SJCRH30 (cell line): ENCODE measurements around the gene TMEM248. TPM values are rescaled to one million over a fixed set of nuclear protein-coding genes. Genes with fewer than 3 reads are reported as not detected.
"Not testable (repeated sequence)": the region's sequence is repeated elsewhere in the genome, so short reads cannot be mapped to it uniquely, and the experiment has no call there.

ENCODE experiments used
- DNase-seq, 2 experiments: peaks; one replicate each; pipeline ENCODE4 v3.0.0-alpha.2; 2015 to 2020
- H3K27ac ChIP-seq: fragments of 250-450 bp; sonication (Bioruptor Pico); 2 replicates; pipeline ENCODE4 v1.5.1; 2020; ENCODE audit warnings: mild to moderate bottlenecking, moderate library complexity
- H3K27me3 ChIP-seq: fragments of 250-450 bp; sonication (Bioruptor Pico); 2 replicates; pipeline ENCODE4 v1.5.1; 2020; ENCODE audit warnings: mild to moderate bottlenecking, moderate library complexity
- H3K36me3 ChIP-seq: fragments of 250-450 bp; sonication (Bioruptor Pico); 2 replicates; pipeline ENCODE4 v1.5.1; 2020; ENCODE audit warnings: mild to moderate bottlenecking, moderate library complexity
- H3K4me1 ChIP-seq: fragments of 250-450 bp; sonication (Bioruptor Pico); 2 replicates; pipeline ENCODE4 v1.5.1; 2020; ENCODE audit warnings: mild to moderate bottlenecking, moderate library complexity
- H3K4me3 ChIP-seq: fragments of 250-450 bp; sonication (Bioruptor Pico); 2 replicates; pipeline ENCODE4 v1.5.1; 2020; ENCODE audit warnings: mild to moderate bottlenecking, moderate library complexity
- H3K9me3 ChIP-seq: fragments of 250-450 bp; sonication (Bioruptor Pico); replicated peaks from 2 replicates; pipeline ENCODE4 v1.5.1; 2020; ENCODE audit warnings: mild to moderate bottlenecking, moderate library complexity
- total RNA-seq: library from RNA; depleted of rRNA; stranded (reverse); fragments of >200 nt; shearing (Covaris generic); gene quantifications from 2 replicates; pipeline ENCODE4 v1.2.3, GENCODE V29; 2014; rRNA removed

TMEM248 gene, protein sequence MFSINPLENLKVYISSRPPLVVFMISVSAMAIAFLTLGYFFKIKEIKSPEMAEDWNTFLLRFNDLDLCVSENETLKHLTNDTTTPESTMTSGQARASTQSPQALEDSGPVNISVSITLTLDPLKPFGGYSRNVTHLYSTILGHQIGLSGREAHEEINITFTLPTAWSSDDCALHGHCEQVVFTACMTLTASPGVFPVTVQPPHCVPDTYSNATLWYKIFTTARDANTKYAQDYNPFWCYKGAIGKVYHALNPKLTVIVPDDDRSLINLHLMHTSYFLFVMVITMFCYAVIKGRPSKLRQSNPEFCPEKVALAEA
- 119 and 140 TPM in 2 replicates for total RNA-seq

- peak; percentile 91 to 92 for DNase-seq
- H3K27ac ChIP-seq = peak within 1 kb of the TSS; percentile 81
These were observed at the start of gene TMEM248 for GRCh38 chr7:66920769-66921395. Gene TMEM248, plus strand, starts transcription at chr7:66921225. Its CDS starts 20,641 bp downstream, at chr7:66941866.

DNA sequence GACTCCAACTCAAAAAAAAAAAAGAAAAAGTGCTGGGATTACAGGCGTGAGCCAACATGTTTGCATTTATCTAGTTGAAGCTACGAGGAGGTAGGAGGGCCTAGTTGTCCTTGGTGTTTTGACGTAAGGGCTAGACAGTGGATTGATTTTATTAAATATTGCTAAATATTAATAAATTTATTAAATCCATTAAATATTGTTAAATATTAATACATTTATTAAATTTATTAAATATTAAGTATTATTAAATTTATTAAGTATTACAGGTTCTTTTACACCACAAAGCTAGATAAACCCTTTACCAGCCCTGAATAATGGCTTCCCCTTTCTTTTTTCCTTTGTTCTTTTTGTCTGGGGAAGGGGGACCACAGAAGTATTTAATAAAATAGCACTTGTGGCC lies 47.5 kb upstream of the TMEM248 start:
- H3K27me3 ChIP-seq = no peaks in the 10 kb centered on the region
- H3K9me3 ChIP-seq = no peaks in the 10 kb centered on the region
- no peaks in the 10 kb centered on the region for H3K4me1 ChIP-seq
- peaks cover 1% of the 10 kb centered on the region; the same call in 1 of the 2 replicates for H3K36me3 ChIP-seq
- no peak for DNase-seq
- H3K27ac ChIP-seq = no peak overlapping the region
- no peak overlapping the region for H3K4me3 ChIP-seq

More at GRCh38 chr7:66920769-66921395, at the start of gene TMEM248:
- peaks cover 6% of the 10 kb centered on the region; the same call in 1 of the 2 replicates for H3K36me3 ChIP-seq
- H3K4me3 ChIP-seq = peak within 1 kb of the TSS; percentile 95
- H3K9me3 ChIP-seq = no peaks in the 10 kb centered on the region
- H3K27me3 ChIP-seq = no peaks in the 10 kb centered on the region
- H3K4me1 ChIP-seq = peaks cover 11% of the 10 kb centered on the region

GRCh38 chr7:66877577-66878300 lies 43.3 kb upstream of the TMEM248 start:
- Histone ChIP-seq H3K4me3 (no peak overlapping the region), H3K4me1 (no peaks in the 10 kb centered on the region), H3K36me3 (no peaks in the 10 kb centered on the region; the same call in 1 of the 2 replicates), H3K27me3 (no peaks in the 10 kb centered on the region), H3K9me3 (no peaks in the 10 kb centered on the region), H3K27ac (no peak overlapping the region)
- no peak for DNase-seq

DNA sequence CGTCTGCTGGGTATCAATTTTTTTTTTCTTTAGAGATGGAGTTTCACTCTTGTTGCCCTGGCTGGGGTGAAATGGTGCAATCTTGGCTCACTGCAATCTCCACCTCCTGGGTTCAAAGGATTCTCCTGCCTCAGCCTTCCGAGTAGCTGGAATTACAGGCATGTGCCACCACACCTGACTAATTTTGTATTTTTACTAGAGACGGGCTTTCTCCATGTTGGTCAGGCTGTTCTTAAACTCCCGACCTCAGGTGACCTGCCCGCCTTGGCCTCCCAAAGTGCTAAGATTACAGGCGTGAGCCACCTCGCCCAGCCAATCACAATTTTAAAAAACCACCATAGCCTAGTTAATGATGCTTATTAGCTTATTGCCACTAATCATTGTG lies 42.7 kb upstream of the TMEM248 start:
- not testable (repeated sequence) for H3K4me1 ChIP-seq, H3K27me3 ChIP-seq, H3K27ac ChIP-seq, H3K9me3 ChIP-seq, DNase-seq, H3K4me3 ChIP-seq, H3K36me3 ChIP-seq

DNA sequence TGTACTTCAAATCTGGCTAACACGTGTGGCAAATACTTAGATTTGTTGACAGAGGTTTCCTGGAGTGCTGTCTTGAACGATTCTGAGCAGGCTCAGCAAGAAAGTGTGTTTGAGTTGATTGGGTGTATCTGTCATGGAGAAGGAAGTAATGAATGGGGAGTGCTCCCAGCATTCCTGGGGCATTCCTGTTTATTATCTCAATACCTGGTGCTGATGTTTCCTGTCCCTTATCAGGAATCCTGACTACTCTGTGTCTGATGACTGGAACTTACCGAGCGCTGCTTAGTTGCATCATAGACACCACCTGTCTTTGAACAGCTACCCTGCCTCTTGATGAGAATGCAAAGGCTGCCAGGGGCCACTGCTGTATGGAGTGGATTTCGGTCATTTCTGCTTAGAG lies 41.0 kb upstream of the TMEM248 start:
- Histone ChIP-seq H3K4me1 (no peaks in the 10 kb centered on the region), H3K27me3 (no peaks in the 10 kb centered on the region), H3K4me3 (no peak overlapping the region), H3K27ac (no peak overlapping the region), H3K36me3 (no peaks in the 10 kb centered on the region; the same call in 1 of the 2 replicates), H3K9me3 (no peaks in the 10 kb centered on the region)
- DNase-seq = no peak

DNA sequence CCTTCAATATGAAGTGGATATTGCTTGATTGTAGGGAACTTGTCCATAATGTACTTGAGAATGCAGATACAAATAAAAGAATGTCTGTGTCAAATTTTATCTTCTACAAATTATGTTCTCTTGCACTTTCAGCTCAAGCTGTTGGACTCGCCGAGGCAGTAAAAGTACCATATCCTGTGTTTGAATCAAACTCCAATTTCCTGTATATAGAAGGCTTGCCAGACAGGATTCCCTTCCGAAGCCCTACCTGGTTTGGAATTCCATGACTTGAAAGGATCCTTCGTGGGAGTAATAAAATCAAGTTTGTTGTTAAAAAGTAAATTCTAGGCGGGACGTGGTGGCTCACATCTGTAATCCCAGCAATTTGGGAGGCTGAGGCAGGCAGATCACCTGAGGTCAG lies 40.4 kb upstream of the TMEM248 start:
- H3K4me1 ChIP-seq, DNase-seq, H3K36me3 ChIP-seq, H3K27ac ChIP-seq, H3K27me3 ChIP-seq, H3K4me3 ChIP-seq, H3K9me3 ChIP-seq: not testable (repeated sequence)

- Histone ChIP-seq H3K4me3 (no peak overlapping the region), H3K27ac (no peak overlapping the region), H3K4me1 (no peaks in the 10 kb centered on the region), H3K9me3 (no peaks in the 10 kb centered on the region), H3K36me3 (no peaks in the 10 kb centered on the region), H3K27me3 (no peaks in the 10 kb centered on the region)
- DNase-seq = no peak
These were observed 37.3 kb upstream of the TMEM248 start for GRCh38 chr7:66883716-66884115.

- not testable (repeated sequence) for H3K9me3 ChIP-seq, H3K4me1 ChIP-seq, H3K27me3 ChIP-seq, H3K4me3 ChIP-seq, H3K36me3 ChIP-seq, H3K27ac ChIP-seq, DNase-seq
These were observed 36.5 kb upstream of the TMEM248 start for GRCh38 chr7:66884556-66884955.

DNA sequence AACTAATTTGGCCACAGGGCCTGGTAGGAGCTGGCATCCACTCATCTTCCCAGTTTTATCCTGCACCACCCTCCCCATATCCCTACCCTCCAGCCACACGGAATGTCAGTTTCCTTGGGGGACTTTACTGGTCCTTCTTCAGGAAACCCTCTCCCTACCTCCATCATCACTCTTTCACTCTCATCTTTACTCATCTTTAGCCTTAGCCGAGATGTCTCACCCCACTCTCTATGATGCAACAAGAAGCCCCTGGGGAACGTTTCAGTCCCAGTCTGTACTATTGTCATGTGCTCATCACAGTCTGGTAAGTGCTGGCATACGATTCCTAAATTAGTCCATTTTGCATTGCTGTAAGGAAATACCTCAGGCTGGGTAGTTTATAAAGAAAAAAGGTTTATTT lies 34.9 kb upstream of the TMEM248 start:
- Histone ChIP-seq H3K27me3 (no peaks in the 10 kb centered on the region), H3K9me3 (no peaks in the 10 kb centered on the region), H3K4me3 (no peak overlapping the region), H3K27ac (no peak overlapping the region), H3K4me1 (no peaks in the 10 kb centered on the region), H3K36me3 (no peaks in the 10 kb centered on the region)
- DNase-seq = no peak

- not testable (repeated sequence) for H3K27ac ChIP-seq, H3K4me1 ChIP-seq, H3K27me3 ChIP-seq, DNase-seq, H3K36me3 ChIP-seq, H3K9me3 ChIP-seq, H3K4me3 ChIP-seq
These were observed 32.8 kb upstream of the TMEM248 start for GRCh38 chr7:66888223-66888622.

DNA sequence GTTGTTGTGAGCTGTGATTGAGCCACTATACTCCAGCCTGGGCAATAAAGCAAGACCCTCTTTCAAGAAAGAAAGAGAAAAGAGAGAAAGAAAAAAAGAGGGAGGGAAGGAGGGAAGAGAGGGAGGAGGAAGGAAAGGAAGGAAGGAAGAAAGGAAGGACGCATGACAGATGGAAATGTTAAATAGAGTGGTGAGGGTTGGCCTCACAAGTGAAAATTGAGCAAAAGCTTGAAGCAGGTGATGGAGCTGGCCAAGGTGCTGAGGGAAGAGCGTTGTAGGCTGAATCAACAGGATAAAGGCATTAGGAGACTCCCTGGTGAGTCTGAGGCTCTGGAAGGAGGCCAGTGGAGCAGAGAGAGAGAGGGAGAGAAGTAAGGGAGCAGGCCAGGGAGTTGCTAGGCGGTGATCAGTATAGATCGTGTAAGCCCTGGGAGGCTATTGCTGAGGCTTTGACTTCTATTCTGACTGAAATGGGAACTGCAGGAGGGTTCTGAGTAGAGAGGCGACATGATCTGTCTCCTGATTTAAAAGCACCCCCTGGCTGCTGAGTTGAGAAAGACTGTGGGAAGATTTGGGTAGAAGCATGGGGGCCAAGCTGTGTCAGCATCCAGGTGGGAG lies 26.5 kb upstream of the TMEM248 start:
- H3K4me3 ChIP-seq = no peak overlapping the region
- H3K9me3 ChIP-seq = no peaks in the 10 kb centered on the region
- DNase-seq = peak; percentile 29 to 46
- H3K4me1 ChIP-seq = no peaks in the 10 kb centered on the region
- no peaks in the 10 kb centered on the region for H3K27me3 ChIP-seq
- 0 out of 2 replicates have a peak, but pooled peaks cover 6% of the 10 kb centered on the region for H3K36me3 ChIP-seq
- H3K27ac ChIP-seq = no peak overlapping the region

- no peak overlapping the region for H3K27ac ChIP-seq
- H3K4me1 ChIP-seq = no peaks in the 10 kb centered on the region
- peaks cover 8% of the 10 kb centered on the region; the same call in 1 of the 2 replicates for H3K36me3 ChIP-seq
- no peak for DNase-seq
- no peaks in the 10 kb centered on the region for H3K9me3 ChIP-seq
- no peak overlapping the region for H3K4me3 ChIP-seq
- no peaks in the 10 kb centered on the region for H3K27me3 ChIP-seq
These were observed 24.6 kb upstream of the TMEM248 start for GRCh38 chr7:66896441-66896840.

DNA sequence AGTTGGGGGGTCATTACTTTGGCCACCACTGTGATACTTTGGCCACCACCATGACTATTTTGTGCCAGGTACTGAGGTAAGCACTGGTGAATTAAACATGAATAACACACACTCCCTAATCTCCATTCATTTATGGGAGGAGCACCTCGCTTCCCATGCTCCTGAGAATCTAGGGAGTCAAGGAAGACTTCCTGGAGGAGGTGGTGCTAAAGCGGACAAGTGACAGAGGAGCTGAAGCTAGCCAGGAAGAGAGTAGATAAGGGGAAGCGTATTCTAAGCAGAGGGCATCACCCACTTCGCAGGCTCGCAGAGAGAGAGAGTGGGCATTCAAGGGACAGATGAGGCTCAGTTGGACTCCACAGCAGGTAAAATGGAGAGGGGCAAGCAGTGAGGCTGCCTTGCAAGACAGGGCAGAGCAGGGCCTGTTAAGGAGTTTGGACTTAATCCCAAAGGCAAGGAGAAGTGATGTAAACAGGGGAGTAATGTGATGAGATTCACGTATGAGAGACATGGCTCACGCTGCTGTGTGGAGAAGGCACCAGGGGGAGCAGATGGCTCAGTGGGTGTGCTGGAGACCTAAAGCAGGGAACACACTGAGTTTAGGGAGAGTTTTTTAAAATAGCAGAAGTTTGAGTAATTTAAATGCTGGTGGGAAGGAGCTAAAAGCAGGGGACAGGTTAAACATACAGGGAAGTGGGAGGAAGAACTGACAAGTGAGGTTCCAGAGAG lies 21.3 kb upstream of the TMEM248 start:
- Histone ChIP-seq H3K4me3 (no peak overlapping the region), H3K36me3 (peaks cover 6% of the 10 kb centered on the region; the same call in 1 of the 2 replicates), H3K27me3 (no peaks in the 10 kb centered on the region), H3K9me3 (no peaks in the 10 kb centered on the region), H3K27ac (no peak overlapping the region), H3K4me1 (no peaks in the 10 kb centered on the region)
- no peak for DNase-seq
